GM18520 (cell line): ENCODE data around the gene ARHGAP1.

Experiments
- ATAC-seq: cut with Tn5 transposase; IDR thresholded peaks from one replicate; pipeline ENCODE4 v1.9.1; 2021; ENCODE audit not compliant: unreplicated experiment

ARHGAP1 gene

DNA sequence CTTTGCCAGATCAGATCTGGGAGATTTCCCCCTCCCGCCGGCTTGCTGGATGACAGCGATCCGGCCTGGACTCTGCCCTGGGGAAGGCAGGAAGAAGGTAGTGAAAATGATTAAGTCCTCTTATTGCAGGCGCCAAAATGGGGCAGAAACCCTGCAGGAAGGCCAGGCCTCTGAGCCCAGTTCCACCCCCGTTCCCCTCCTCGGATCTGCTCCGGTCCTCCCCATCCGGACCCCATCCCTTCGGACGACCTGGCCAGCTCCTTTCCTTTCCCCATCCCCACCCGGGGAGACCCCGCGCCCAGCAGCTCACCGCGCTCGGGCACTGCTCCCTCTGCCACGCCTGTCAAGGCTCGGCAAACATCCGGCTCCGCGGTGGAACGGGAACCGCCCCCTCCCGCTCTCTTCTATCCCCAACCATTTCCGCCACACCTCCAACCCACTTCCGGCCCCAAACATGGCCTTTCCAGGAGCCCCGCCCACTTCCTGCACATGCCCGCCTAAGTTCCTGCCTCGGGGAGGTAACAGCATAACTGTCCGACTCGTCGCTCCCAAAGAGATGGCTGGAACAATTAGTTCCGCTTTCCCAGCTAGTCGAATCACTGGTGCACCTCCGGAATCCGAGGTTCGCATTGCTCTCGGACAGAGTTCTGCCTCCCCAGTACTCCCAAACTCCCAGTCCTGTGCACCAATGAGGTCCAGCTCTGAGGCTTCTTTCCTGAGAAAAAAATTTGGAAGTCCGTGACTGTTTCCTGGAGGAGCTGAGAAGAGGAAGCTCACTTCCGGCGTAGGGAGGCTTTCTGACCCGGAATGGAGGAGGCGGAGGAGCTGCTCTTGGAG is at the start of gene ARHGAP1, which contains the start of gene ZNF408:
TSS of gene ARHGAP1 (minus strand) at position 379 of the 837 bp plus-strand sequence. CDS start 4,512 bp downstream, outside the sequence.
TSS of gene ZNF408 (plus strand) at position 791 of the 837 bp plus-strand sequence. CDS start at position 808, 17 bp downstream.
- ATAC-seq = peak; percentile 87

DNA sequence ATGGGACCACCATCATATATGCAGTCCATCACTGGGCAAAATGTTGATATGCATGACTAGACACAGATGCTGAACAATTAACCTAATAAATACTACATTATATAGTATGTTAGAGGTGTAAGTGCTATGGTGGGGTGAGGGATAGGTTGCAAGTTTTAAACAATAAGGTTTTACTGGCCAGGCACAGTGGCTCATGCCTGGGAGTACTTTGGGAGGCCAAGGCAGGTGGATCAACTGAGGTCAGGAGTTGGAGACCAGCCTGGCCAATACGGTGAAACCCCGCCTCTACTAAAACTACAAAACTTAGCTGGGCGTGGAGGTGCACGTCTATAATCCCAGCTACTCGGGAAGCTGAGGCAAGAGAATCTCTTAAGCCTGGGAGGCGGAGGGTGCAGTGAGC is 46.7 kb upstream of the ARHGAP1 start:
- no peak for ATAC-seq

GRCh38 chr11:46745995-46746394 is 45.6 kb upstream of the ARHGAP1 start:
- ATAC-seq = no peak

DNA sequence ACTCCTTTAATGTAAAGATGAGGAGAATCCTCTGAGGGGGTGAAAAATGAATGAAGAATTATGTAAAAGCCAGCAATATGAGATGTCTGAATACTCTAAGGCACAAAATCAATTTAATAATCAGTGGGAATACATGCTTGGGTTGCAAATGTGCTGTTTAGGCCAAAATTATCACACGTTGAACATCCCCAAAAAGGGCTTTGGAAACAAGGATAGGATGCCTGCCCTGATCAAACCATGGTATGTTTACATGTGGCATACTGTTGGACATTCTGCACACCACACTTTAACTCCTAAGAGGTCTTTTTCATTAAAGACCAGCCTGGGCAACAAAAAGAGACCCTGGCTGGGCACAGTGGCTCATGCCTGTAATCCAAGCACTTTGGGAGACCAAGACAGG is 44.9 kb upstream of the ARHGAP1 start:
- no peak for ATAC-seq

- ATAC-seq = no peak
Observed at GRCh38 chr11:46743693-46744339, 43.4 kb upstream of the ARHGAP1 start.

DNA sequence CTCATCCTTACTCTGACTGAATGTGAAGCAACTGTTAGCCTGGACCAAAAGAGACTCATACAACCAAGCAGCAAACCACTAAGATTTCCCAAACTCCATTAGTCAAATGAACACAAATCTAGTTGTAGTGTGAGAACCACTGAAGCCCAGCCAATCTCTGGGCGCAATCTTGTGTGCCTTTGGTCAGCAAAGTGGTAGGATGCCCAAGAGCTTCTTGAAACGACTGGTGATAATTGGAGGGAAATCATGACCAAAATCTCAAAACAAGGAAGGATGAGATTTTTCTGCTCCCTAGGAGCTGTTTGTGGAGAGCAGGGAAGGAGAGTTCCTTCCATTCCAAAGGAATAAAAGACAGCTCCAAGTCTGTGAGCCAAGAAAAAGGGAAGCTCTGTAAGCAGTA is 42.6 kb upstream of the ARHGAP1 start:
- no peak for ATAC-seq

DNA sequence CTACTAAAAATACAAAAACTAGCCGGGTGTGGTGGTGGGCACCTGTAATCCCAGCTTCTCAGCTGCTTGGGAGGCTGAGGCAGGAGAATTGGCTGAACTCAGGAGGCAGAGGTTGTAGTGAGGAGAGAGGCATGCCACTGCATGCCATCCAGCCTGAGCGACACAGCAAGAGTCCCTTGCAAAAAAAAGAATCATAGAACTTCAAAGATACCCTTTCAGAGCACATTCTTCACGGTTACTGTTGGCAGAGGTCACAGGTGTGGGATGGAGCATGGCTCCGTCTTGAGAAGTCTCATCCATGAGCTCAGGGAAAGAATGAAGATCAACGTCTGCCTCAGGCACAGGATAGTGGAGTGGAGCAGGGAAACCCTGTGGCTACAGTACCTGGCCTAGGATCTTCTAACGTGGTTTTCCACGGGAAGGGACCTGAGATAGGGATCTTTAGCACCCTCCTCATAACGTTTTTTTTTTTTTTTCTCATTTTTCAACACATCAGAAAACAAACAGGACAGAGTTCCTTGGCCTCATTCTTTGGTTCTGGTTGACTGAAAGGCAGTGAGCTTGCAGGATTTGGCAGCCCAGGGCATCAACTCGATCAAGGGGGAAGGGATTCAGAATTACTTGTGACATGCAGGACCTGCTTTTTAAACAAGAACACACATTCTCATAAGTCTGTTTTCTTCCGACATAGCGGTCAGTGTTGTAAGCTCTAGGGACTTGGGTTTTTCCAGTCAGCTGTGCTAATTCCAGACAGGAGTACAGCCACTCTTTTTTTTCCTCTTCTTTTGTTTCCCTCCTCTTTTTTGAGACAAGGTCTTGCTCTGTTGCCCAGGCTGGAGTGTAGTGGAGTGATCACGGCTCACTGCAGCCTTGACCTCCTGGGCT is 41.4 kb upstream of the ARHGAP1 start:
- ATAC-seq = no peak

DNA sequence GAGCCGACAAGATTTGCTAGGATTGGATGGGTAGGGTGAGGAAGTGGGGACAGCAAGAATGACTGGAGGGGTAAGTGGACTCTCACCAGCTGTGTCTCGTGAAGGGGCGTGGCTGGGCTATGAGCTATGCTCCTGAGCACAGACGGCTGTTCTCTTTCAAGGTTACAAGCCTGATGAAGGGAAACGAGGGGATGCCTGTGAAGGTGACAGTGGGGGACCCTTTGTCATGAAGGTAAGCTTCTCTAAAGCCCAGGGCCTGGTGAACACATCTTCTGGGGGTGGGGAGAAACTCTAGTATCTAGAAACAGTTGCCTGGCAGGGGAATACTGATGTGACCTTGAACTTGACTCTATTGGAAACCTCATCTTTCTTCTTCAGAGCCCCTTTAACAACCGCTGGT is 38.5 kb upstream of the ARHGAP1 start:
- no peak for ATAC-seq

GRCh38 chr11:46737699-46738098 is 37.3 kb upstream of the ARHGAP1 start:
- ATAC-seq = no peak

GRCh38 chr11:46736615-46737014 is 36.2 kb upstream of the ARHGAP1 start:
- no peak for ATAC-seq

DNA sequence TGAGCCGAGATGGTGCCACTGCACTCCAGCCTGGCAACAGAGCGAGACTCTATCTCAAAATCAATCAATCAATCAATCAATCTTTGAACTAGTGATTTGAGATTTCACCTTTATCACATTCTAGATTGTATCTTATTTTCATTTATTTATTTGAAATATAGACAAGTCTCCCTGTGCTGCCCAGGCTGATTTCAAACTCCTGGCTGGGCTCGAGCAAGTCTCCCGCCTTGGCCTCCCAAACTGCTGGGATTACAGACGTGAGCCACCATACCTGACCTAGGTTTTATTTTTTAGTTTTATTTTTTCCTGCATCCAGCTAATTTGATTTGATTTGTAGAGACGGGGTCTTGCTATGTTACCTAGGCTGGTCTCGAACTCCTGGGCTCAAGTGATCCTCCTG is 35.7 kb upstream of the ARHGAP1 start:
- no peak for ATAC-seq

GRCh38 chr11:46733234-46733633 is 32.8 kb upstream of the ARHGAP1 start:
- no peak for ATAC-seq

DNA sequence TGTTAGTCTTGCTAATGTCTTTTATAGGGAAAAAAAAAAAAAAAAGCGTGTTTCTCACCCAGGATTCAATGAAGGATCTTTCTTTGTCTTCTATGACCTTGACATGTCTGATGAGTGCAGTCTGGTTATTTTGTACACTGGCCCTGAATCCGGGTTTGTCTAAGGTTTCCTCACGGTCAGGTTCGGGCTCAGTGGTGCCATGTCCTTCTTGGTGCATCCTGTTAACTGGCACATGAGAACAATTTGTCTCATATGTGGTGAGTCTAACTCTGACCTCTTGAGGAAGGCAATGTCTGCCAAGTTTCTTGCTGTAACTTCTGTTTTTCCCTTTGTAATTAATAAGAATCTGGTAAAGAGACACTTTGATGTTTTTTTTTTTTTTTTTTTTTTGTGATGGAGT is 31.1 kb upstream of the ARHGAP1 start:
- ATAC-seq = no peak

GRCh38 chr11:46729110-46730027 is 28.9 kb upstream of the ARHGAP1 start:
- ATAC-seq = no peak

- ATAC-seq = no peak
Observed at GRCh38 chr11:46728659-46729040, 28.2 kb upstream of the ARHGAP1 start.

- ATAC-seq = no peak
Observed at GRCh38 chr11:46727952-46728658, 27.7 kb upstream of the ARHGAP1 start.

DNA sequence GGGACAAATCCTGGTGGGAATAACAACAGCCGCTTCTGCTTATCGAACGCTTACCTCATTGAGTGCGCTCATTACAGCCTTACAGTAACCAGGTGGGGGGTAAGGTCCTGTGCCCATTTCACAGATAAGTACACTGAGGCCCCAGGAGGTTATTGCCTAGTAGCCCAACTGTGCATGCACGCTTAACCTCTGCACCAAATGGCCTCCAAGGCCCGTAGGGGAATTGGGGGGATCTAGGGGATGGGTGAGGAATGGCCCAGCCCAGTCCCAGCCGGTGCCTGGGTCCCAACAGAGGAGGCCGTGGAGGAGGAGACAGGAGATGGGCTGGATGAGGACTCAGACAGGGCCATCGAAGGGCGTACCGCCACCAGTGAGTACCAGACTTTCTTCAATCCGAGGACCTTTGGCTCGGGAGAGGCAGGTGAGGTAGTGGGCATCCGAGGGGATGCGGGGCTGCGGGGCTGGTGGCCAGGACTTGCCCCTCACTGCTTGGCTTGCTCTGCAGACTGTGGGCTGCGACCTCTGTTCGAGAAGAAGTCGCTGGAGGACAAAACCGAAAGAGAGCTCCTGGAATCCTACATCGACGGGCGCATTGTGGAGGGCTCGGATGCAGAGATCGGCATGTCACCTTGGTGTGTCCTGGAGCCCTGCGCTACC is 25.9 kb upstream of the ARHGAP1 start:
- ATAC-seq = no peak

DNA sequence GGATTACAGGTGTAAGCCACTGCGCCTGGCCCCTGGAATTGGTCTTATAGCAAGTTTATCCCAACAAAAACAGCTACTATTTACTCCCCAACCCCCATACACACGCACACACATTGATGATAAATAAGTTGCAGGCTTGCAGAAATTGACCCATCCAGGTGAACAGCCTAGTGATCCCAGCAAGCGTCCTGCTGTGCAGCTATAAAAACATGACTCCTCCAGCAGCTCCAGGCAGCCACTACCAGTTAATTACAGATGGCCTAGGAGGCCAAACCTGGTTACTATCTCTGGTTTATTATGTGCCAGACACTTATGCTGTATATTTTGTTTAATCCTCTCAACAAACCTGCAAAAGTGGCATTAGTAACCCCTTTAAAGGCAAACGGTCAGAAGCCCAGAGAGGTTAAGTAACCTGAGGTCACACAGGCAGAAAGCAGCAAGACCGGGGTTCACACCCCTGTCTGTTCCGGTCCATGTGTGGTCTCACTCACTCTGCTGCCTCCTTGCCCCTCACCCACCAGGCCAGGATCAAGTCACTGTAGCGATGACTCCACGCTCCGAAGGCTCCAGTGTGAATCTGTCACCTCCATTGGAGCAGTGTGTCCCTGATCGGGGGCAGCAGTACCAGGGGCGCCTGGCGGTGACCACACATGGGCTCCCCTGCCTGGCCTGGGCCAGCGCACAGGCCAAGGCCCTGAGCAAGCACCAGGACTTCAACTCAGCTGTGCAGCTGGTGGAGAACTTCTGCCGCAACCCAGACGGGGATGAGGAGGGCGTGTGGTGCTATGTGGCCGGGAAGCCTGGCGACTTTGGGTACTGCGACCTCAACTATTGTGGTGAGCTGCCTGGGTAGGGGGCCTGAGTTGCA is 25.2 kb upstream of the ARHGAP1 start:
- no peak for ATAC-seq
